GM18498 (cell line): ENCODE results near the gene LIF.

ENCODE experiments used
- ATAC-seq: cut with Tn5 transposase; IDR thresholded peaks from one replicate; pipeline ENCODE4 v1.9.1; 2021; ENCODE audit warnings: mild to moderate bottlenecking, moderate library complexity; ENCODE audit not compliant: unreplicated experiment

LIF gene

GRCh38 chr22:30245985-30246813 is at the start of gene LIF:
LIF (minus strand) TSS chr22:30246759; CDS start chr22:30246695, 64 bp downstream.
- no peak for ATAC-seq

GRCh38 chr22:30296324-30296723 is 49.8 kb upstream of the LIF start:
- ATAC-seq, result no peak

GRCh38 chr22:30295576-30295975 is 49.0 kb upstream of the LIF start:
- ATAC-seq, result no peak

- ATAC-seq, result no peak
These were observed 48.3 kb upstream of the LIF start for GRCh38 chr22:30294830-30295229.

- no peak for ATAC-seq
These were observed 47.5 kb upstream of the LIF start for GRCh38 chr22:30294066-30294465.

- no peak for ATAC-seq
These were observed 46.5 kb upstream of the LIF start for GRCh38 chr22:30293026-30293425.

GRCh38 chr22:30292069-30292970 is 45.8 kb upstream of the LIF start:
- no peak for ATAC-seq

GRCh38 chr22:30291058-30291892 is 44.7 kb upstream of the LIF start:
- ATAC-seq, result no peak

- peak; percentile 10 for ATAC-seq
These were observed 43.9 kb upstream of the LIF start for GRCh38 chr22:30290342-30291057.

GRCh38 chr22:30289980-30290313 is 43.4 kb upstream of the LIF start:
- ATAC-seq, result peak; percentile 20

GRCh38 chr22:30289141-30289979 is 42.8 kb upstream of the LIF start, which contains the start of gene CASTOR1:
CASTOR1 (minus strand) TSS chr22:30289505; CDS start chr22:30289497, 8 bp downstream.
- ATAC-seq, result peak; percentile 74

GRCh38 chr22:30288419-30289140 is 42.0 kb upstream of the LIF start:
- ATAC-seq, result no peak

GRCh38 chr22:30287648-30288418 is 41.3 kb upstream of the LIF start:
- no peak for ATAC-seq

- no peak for ATAC-seq
These were observed 40.5 kb upstream of the LIF start for GRCh38 chr22:30286813-30287647.

GRCh38 chr22:30286331-30286730 is 39.8 kb upstream of the LIF start:
- no peak for ATAC-seq

- ATAC-seq, result no peak
These were observed 39.3 kb upstream of the LIF start for GRCh38 chr22:30285846-30286200.

- no peak for ATAC-seq
These were observed 38.8 kb upstream of the LIF start for GRCh38 chr22:30285176-30285845.
